Lower leg skin (tissue), 3 donors: ENCODE data around the gene RALGPS2.

Experiments used
- POLR2A ChIP-seq, 2 donors: fragments of 450-650 bp; IDR thresholded peaks; one replicate each; pipeline ENCODE4 v1.6.1; 2016 to 2017; ENCODE audit warnings: antibody characterized with exemption in 2 of 2, mild to moderate bottlenecking in 1 of 2, moderate library complexity in 1 of 2
- TF ChIP-seq, protein P1 (sequence below), 3 donors: fragments of 450-650 bp; IDR thresholded peaks; one replicate each; pipeline ENCODE4 v1.5.1; 2016; ENCODE audit warnings: antibody characterized with exemption in 3 of 3, mild to moderate bottlenecking in 3 of 3, moderate library complexity in 2 of 3

- TF ChIP-seq POLR2A (IDR thresholded peaks at IDR 0.05), result no peak
- TF ChIP-seq, protein P1, sequence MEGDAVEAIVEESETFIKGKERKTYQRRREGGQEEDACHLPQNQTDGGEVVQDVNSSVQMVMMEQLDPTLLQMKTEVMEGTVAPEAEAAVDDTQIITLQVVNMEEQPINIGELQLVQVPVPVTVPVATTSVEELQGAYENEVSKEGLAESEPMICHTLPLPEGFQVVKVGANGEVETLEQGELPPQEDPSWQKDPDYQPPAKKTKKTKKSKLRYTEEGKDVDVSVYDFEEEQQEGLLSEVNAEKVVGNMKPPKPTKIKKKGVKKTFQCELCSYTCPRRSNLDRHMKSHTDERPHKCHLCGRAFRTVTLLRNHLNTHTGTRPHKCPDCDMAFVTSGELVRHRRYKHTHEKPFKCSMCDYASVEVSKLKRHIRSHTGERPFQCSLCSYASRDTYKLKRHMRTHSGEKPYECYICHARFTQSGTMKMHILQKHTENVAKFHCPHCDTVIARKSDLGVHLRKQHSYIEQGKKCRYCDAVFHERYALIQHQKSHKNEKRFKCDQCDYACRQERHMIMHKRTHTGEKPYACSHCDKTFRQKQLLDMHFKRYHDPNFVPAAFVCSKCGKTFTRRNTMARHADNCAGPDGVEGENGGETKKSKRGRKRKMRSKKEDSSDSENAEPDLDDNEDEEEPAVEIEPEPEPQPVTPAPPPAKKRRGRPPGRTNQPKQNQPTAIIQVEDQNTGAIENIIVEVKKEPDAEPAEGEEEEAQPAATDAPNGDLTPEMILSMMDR (IDR thresholded peaks at IDR 0.05), result no peak
Measured at GRCh38 chr1:178926046-178926445, 201.0 kb downstream of the RALGPS2 start.
